ENCODE data around the gene CAMTA2. TPM values are rescaled to one million over a fixed set of nuclear protein-coding genes. Genes with fewer than 3 reads are reported as not detected.

The CAMTA2 gene
- total and polyA plus RNA-seq, 9 of the 15 experiments (the other 6 are each of a cell fraction or from before 2014, with no cell fraction given), result 0.24 to 25.1 (median 6.3) TPM

- DNase-seq (ENCODE audit: extremely low read depth in 1 of 4, low spot score in 3 of 4) (no peak), FAIRE-seq (no peak), ATAC-seq (no peak)
- Histone ChIP-seq H3K9ac (ENCODE audit: insufficient read depth in 1 of 2, low read depth in 2 of 2, low read length in 2 of 2) (no peak overlapping the region), H3K27me3 (ENCODE audit: control insufficient read depth in 2 of 2, insufficient read depth in 2 of 2, low read length in 2 of 2) (no peaks in the 10 kb centered on the region), H3K27ac (ENCODE audit: extremely low read depth, low read depth, low read length) (no peak overlapping the region), H4K20me1 (replicated peaks; ENCODE audit: control insufficient read depth, insufficient read depth, low read length) (no peaks in the 10 kb centered on the region), H2AFZ (ENCODE audit: low read depth, low read length) (no peak overlapping the region), H3K36me3 (ENCODE audit: control insufficient read depth, insufficient read depth, low read length) (peaks cover 39% of the 10 kb centered on the region; the same call in 2 of the 3 replicates), H3K4me1 (replicated peaks in 1 of 2; ENCODE audit: control insufficient read depth in 2 of 2, insufficient read depth in 2 of 2, low read length in 2 of 2) (peaks cover 0 to 5% of the 10 kb centered on the region in 2 experiments; a peak in 1 of 5 replicates), H3K79me2 (ENCODE audit: control insufficient read depth, insufficient read depth, low read length) (no peaks in the 10 kb centered on the region), H3K9me1 (ENCODE audit: control insufficient read depth, insufficient read depth, low read length) (no peaks in the 10 kb centered on the region), H3K9me3 (replicated peaks; ENCODE audit: control insufficient read depth, insufficient read depth, low read depth, low read length) (no peaks in the 10 kb centered on the region), H3K4me3 (no peak overlapping the region), H3K4me2 (ENCODE audit: insufficient read depth, low read length) (no peak overlapping the region)
- ChIA-PET CTCF (ENCODE audit: low intra/inter-chr PET ratio) (no interaction called here), POLR2A (interaction anchor here (1.0 kb wide), 1 partner anchor 33 kb away, joined by 3 read pairs; the partner anchor contains the start of gene CAMTA2)
- WGBS (ENCODE audit: insufficient coverage, low coverage, missing lambda C conversion rate), result 84% methylated on average over 9 of the region's 20 CpGs
- intact Hi-C loops (cut with micrococcal nuclease) (no loop called here), in situ Hi-C loops (cut with MboI) (no loop called here)
- TF ChIP-seq ZNF444 (CRISPR knock-in tag; IDR thresholded peaks at IDR 0.05) (no peak), CEBPZ (IDR thresholded peaks at IDR 0.05; ENCODE audit: borderline replicate concordance, low read depth, low read length) (no peak), RBM14 (IDR thresholded peaks at IDR 0.05; ENCODE audit: borderline replicate concordance, insufficient read depth, low read depth, low read length) (no peak), HOMEZ (CRISPR knock-in tag; IDR thresholded peaks at IDR 0.05) (no peak), EWSR1 (IDR thresholded peaks at IDR 0.05; ENCODE audit: borderline replicate concordance, low read depth, partially characterized antibody) (no peak), MYBL2 (IDR thresholded peaks at IDR 0.05; ENCODE audit: low read depth) (no peak), MYBL2 (CRISPR knock-in tag; IDR thresholded peaks at IDR 0.05; ENCODE audit: borderline replicate concordance) (no peak), MCM2 (IDR thresholded peaks at IDR 0.05; ENCODE audit: low read depth) (no peak), NCOR1 (IDR thresholded peaks at IDR 0.05) (no peak), HDAC8 (tag; IDR thresholded peaks at IDR 0.05) (no peak), ZZZ3 (IDR thresholded peaks at IDR 0.05) (no peak), PHF21A (IDR thresholded peaks at IDR 0.05; ENCODE audit: borderline replicate concordance, low read depth) (no peak), ZNF121 (CRISPR knock-in tag; conservative IDR thresholded peaks at IDR 0.05) (no peak), NFXL1 (CRISPR knock-in tag; IDR thresholded peaks at IDR 0.05) (no peak), ZKSCAN8 (CRISPR knock-in tag; IDR thresholded peaks at IDR 0.05) (no peak), PRPF4 (IDR thresholded peaks at IDR 0.05; ENCODE audit: insufficient read depth, low read depth, low read length, poor library complexity, severe bottlenecking) (no peak), SNIP1 (IDR thresholded peaks at IDR 0.05; ENCODE audit: low read depth) (no peak), MXI1 (IDR thresholded peaks at IDR 0.05; ENCODE audit: low read depth, low read length) (no peak), JUNB (CRISPR knock-in tag; conservative IDR thresholded peaks at IDR 0.05) (no peak), SPI1 (IDR thresholded peaks at IDR 0.05; ENCODE audit: borderline replicate concordance, low read depth, low read length) (no peak)
- no TSS peak for BruUV-seq (replicated peaks)
Observed at GRCh38 chr17:5020502-5021023, 33.1 kb upstream of the CAMTA2 start.
